ENCODE data around the gene DIS3L2. TPM values are rescaled to one million over a fixed set of nuclear protein-coding genes. Genes with fewer than 3 reads are reported as not detected.
A peak's percentile ranks its signal among the peaks of the same experiment; 100 is the strongest.
"Not testable (repeated sequence)": the region's sequence is repeated elsewhere in the genome, so short reads cannot be mapped to it uniquely, and the experiment has no call there.

Gene DIS3L2
- total RNA-seq, 1 donor from 2014 or later, result 23.7 TPM

DNA sequence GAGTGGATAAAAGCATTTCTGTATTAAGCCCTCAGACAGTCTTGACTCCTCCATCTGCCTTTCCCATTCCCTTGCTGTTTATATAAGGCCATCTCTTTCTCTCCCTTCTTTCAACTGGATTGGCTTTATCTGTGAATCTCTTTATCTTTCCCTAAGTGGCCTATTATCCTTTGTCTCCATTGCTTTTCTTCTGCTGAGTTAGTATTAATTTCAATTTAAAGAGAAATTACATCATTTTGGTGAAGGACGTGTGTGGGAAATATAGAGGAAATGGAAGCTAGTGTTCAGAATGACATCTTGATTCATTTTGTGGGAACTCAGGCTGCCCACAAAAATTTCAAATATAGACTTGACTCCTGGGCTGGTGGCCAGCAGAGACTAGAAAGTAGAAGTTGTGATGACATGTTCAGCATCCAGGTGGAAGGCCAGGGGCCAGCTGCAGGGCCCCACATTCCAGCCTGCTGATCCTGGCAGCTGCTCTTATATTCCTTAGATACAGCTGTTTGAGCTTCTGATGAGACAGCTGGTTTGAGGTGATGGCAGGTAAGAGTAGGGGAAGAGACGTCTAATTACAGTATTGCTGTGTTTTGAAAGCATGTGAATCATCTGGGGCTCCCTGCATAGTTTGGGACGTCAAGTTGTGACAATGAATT is 52.3 kb downstream of the DIS3L2 start:
- DNase-seq, result no peak

DNA sequence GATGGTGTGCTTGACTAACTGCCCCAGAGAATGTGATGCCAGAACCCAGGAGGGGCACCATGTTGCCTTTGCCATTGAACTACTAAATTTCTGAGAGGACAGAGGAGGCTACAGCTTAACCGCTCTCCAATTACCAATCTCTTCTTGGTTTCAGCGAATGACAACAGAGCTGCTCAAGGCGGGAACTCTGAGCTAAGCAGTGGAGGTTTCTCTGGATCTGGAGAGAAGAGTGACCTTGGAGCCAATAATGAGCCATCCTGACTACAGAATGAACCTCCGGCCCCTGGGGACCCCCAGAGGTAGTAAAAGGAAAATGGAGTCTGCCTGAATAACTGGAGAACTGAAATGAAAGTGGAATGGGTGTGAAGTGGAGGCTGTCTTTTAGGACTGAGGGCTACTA is 53.2 kb downstream of the DIS3L2 start:
- no peak for DNase-seq

DNA sequence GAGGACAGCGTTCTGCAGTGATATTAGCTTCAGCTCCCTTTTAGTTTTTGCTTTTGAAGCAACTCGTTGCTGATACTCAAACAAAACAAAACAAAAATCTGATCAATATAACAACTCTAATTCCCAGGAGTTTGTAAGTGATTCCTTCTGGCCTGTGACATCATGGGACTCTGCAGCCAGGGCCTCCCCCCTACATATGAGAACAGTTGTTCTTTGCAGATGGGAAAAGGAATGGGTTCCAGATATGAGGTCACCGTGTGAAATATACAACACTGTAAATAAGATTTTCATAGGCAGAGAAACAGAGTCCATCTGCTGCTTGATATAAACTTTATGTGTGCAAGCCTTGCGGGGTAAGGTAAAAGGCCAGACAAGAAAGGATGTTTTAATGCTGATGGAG is 56.7 kb downstream of the DIS3L2 start:
- DNase-seq, result no peak

DNA sequence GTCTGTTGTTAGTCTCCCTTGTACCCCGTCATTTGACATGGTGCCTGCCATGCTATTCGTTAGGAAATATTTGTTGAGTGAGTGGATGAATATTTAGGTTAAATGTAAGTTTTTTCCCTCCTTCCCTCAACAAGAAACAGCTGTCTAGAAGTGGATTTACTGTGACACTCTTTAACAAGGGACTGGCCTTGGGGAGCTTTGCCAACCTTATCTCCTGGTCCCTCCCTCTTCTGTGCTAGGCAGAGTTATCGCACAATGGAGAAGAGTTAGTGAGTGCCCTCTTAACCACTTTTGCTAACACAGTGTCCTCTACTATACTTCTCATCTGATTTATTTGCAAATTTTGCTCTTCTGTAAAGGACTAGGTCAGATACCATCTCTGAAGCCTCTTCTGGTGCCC is 61.2 kb downstream of the DIS3L2 start:
- DNase-seq, result no peak

DNA sequence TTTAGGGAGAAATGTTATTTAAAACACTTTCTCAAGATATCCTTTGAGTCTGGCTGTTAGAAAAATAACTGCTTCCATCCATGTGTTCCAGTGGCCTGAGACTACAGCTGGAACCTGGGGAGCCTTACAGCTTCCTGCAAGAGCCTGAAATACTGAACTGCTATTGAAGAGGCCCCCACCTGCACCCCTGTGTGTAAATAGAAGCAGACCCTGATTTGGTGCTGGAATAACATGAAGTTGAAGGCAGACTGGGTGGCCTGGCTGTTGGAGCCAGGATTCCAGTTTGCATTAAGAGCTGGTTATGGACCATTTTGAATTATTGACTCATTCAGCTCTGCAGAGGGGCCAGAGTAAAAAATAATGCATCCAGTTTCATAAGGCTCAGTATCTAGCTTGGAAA is 61.9 kb downstream of the DIS3L2 start:
- no peak for DNase-seq

DNA sequence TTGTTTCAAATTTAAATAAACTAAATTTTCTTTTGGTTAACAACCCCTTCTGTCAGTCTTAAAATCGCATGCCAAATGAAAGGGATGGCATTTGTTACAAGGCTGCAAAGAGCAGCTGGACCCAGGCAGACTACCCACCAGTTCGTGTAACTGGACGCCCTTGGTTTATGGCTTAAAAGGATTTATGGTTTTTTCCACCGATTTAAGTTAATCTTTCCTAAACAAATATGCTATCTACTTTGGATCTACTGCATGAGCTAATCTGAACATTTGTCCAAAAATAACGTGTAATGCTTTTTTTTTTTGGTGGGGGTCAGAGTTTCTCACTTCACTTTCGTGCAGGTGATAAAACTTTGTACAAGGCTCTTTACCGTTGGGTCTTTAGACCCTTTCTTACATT is 62.9 kb downstream of the DIS3L2 start:
- no peak for DNase-seq

DNA sequence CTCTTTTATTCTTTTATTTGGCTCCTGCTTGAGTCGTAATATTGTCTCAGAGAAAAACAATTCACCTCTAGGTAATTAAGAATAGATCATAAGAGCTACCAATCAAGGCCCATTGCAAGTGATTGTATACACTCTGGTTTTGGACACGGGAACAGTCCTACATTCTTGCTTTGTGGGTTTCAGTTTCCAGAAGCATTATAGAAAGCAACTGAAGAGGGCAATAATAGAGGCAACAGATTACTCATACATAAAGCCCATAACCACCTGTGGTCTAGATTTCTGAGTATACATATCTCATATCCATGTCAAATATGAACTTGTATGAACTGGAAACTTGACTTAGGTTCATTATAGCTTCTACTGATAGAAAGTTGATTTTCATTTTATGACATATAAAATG is 65.4 kb downstream of the DIS3L2 start:
- DNase-seq, result no peak

DNA sequence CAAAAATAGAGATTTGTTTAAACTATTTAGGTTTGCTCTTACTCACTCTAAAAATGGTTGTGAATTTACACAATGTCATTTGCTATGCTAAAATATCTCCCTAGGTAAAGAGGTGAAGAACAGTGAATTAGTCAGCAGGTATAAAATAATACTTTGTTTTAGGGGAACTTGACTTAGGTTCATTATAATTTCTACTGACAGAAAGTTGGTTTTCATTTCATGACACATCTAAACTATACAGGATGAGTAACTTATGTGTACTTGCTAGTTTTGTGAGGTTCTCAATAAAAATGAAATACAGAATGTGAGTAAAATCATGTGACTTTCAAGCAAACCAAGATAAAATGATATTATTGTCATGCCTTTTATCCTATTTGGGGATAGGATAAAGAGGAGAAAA is 66.0 kb downstream of the DIS3L2 start:
- DNase-seq, result no peak

DNA sequence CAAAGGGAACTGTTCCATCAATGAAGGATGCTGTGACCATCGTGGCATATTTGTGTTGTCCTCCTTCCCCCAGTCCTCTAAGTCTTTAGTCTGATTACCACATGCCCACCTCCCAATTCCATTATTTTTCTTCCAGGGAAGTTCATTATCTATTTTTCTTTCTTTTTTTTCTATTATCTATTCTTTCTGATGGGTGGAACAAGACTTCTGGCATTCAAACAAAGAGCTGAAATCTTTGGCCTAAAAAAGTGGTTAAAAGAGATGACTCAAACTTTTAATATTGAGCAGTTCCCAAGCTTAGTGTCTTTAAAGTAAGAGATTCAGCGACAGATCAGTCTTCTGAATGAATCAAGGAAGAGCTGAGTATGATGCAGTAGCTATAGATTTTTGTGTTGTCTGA is 66.6 kb downstream of the DIS3L2 start:
- no peak for DNase-seq

DNA sequence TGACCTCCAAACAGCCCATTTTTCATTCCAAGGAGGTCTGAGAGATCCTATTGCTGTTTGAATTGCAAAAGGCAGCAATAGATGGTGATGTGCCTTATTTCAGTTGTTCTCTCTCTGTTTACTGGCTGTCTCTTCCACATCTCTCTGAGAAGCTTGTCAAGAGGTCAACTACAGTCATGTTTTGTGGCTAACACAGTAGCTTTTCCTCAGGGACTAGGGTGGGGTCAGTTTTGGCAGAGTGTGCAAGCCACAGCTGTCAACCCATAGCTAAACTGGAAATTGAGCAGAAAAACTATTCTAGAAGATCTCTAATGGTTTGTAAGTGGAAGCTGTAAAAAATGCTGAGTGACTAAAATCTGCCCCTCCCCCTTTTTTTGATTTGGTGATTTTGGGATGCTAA is 67.1 kb downstream of the DIS3L2 start:
- no peak for DNase-seq

DNA sequence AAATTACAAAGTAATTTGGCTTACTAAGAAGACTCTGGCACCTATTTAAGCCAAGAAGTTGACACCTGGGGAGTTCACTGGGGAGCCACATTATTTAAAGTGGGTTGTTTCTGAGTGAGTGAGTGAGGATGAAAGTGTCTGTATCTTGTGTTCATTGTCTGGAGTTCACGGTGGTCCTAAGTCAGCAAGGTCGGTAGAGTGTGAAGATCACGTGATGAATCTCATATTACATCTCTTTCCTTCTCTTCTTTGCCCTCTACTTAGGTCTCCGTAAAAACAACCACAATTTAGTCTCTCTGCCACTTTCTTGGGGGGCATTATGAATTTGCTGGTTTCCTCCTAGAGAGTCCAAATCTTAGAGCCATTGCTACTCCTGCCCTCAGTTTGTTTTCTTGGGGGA is 67.8 kb downstream of the DIS3L2 start:
- no peak for DNase-seq

DNA sequence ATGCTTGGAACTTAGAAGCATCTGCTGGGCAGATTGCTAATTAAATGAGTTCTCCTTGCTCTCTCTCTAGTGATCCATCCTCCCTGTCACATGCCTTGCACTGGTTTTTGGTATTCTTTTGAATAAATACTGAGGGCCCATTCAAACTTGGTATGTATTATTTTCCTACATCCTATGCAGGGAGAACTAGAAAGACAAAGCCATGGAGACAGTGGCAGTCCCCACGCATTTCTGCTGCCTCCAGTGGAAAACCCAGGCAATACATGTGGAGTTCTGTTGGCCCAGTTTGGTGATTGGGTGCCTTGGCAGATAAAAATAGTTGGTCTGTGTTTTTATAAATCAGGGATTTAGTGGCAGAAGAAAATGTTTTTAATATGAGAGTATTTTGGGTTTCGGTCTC is 68.7 kb downstream of the DIS3L2 start:
- peak; percentile 6 for DNase-seq

DNA sequence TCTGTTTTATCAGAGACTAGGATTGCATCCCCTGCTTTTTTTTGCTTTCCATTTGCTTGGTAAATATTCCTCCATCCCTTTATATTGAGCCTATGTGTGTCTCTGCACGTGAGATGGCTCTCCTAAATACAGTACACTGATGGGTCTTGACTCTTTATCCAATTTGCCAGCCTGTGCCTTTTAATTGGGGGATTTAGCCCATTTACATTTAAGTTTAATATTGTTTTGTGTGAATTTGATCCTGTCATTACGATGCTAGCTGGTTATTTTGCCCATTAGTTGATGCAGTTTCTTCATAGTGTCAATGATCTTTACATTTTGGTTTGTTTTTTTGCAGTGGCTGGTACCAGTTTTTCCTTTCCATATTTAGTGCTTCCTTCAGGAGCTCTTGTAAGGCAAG is 73.8 kb downstream of the DIS3L2 start:
- not testable (repeated sequence) for DNase-seq

DNA sequence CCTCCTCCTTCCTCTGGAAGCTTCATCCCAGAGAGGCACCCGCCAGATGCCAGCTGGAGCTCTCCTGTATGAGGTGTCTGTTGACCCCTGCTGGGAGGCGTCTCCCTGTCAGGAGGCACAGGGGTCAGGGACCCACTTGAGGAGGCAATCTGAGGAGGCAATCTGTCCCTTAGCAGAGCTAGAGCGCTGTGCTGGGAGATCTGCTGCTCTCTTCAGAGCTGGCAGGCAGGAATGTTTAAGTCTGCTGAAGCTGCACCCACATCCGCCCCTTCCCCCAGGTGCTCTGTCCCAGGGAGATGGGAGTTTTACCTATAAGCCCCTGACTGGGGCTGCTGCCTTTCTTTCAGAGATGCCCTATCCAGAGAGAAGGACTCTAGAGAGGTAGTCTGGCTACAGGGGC is 75.4 kb downstream of the DIS3L2 start:
- DNase-seq, result not testable (repeated sequence)

DNA sequence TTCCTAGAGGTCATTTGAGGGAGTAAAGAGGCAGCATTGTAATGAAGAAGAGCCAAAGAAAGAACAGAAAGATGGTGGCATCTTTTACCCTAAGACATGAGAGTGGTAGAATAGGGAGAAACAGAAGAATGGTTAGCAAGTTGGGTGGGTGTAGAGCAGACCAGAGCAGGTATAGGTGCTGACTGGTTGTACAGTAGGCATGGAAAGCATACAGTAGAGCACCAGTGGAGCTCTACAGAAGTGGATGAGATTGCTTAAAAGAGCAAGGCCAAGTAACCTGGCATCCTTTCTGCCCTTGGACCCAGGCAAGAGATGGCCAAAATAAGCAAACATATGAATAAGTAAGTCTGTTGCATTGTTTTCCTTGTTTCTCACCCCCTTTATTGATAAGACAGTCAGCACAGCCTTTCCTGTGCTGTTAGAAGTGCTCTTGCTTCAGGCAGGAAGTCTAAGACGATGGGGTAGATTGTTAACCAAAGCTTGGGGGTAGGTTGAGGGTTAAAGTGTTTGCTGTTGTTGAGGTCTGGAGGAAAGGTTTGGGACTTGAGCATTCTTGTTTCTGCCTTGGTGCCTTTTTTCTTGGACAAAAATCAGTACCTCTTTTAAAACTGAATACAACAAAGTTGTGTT is 76.9 kb downstream of the DIS3L2 start:
- peak; percentile 29 for DNase-seq

DNA sequence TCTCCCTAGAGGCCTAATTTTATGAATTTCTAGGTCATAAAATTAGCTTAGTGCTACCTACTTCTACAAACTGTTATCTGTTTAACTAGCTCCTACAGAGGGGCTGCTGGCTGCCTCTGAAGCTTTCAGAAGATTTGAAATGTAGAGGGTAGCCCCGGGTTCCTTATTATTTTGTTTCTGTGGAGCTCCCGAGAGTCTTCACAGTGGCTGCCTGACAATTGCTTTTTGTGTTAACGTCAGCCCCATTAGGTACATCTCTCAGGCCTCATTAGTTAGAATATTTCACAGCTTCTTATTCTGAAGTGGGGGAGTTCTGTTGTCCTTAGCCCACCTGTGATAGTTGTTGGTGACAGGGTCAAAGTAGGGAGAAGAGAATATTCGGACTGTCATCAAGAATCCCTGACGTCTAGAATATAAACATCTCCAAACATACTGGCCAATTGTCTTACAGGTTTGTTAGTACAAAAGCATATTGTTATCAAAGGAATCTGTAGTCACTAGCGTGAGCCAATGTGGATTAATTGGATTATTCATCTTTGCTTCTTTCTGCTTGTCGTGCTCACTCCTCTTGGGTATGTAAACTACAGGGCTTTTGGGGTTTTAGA is 77.5 kb downstream of the DIS3L2 start:
- DNase-seq, result no peak

DNA sequence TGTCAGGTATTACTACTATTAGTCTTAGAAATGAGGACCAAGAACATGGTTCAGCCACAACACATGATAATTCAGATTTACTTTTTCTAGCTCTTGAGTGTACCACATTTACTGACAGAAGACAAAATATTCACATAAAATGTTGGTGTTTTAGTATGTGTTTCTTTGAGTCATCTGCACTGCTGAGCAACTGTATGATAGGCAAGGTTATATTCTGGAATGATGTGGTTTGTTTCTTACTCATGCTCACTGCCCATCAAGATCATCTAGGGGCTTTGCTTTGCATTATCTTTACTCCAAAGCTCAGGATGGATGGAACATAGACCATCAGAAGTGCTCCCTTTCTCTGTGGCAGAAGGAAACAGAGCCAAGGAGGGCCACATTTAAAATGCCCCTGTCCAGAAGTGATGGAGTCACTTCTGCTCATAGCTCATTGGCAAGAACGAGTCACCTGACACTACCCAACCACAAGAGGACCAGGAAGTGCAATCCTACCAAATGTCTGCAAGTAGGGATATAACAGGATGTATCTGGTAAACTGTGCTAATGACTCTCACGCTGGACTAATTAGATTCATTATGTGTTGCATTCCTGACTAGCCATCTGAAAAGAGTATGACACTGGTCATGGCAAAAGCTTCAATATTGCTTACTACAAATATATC is 81.5 kb downstream of the DIS3L2 start:
- no peak for DNase-seq

DNA sequence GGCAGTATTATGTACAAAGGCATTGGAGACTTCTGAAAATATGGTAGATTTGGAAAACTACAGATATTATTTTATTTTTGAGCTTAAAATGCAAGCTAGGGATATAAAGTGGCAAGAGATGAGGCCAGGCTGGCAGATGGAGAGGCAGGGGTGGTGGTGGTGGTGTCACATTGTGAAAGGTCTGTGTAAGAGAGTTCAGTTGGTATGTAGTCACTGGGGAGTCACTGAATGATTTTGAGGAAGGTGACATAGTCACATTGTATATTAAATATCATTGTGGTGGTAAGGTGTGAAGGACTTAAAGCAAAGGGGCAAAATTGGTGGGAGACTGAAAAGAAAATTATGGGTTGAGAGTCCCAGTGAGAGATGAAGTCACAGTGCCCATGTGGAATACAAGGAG is 82.5 kb downstream of the DIS3L2 start:
- DNase-seq, result no peak

DNA sequence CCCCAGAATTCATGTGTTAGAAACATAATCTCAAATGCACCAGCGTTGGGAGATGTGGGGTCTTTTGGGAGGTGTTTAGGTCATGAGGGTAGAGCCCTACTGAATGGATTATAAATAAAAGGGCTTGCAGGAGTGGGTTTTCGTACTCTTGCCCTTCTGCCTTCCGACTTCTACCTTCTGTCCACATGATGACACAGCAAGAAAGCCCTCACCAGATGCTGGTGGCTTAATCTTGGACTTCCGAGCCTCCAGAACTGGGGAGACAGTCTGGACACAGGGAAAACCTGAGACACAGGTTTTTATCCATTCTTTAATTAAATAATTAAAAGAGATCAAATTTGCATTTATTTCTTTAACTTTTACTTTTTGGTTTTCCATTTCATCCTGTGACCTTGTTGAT is 87.8 kb downstream of the DIS3L2 start:
- no peak for DNase-seq

DNA sequence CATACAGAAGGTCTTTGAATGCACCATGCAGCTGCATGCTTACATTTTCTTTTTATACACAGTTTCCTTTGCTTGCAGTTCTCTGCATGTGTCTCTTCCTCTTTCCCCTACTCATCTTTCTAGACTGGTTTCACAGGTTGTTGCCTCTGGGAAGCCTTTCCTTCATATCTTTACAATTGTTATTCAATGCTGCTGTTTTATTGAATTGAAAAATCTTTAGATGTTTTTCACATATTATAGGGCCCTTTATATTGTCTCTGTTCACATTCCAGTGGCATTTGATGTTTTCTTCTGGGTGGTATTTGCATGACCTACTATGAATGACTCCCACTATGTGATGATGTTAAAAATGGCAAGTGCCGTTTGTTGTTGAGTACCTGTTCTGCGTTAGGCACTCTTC is 91.1 kb downstream of the DIS3L2 start:
- no peak for DNase-seq

DNA sequence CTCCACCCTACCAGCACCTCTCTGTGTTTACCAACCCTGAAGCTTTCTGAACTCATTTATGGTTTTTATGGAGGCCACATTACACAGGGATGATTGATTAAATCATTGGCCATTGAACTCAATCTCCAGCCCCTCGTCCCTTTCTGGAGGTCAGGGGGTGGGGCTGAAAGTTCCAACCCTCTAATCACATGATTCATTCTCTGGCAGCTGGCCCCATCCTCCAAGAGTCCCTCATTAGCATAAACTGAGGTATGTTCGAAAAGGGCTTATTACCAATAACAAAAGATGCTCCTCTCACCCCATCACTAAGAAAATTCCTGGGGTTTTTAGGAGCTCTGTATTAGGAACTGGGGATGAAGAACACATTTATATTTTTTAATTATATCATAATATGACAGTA is 92.3 kb downstream of the DIS3L2 start:
- no peak for DNase-seq

DNA sequence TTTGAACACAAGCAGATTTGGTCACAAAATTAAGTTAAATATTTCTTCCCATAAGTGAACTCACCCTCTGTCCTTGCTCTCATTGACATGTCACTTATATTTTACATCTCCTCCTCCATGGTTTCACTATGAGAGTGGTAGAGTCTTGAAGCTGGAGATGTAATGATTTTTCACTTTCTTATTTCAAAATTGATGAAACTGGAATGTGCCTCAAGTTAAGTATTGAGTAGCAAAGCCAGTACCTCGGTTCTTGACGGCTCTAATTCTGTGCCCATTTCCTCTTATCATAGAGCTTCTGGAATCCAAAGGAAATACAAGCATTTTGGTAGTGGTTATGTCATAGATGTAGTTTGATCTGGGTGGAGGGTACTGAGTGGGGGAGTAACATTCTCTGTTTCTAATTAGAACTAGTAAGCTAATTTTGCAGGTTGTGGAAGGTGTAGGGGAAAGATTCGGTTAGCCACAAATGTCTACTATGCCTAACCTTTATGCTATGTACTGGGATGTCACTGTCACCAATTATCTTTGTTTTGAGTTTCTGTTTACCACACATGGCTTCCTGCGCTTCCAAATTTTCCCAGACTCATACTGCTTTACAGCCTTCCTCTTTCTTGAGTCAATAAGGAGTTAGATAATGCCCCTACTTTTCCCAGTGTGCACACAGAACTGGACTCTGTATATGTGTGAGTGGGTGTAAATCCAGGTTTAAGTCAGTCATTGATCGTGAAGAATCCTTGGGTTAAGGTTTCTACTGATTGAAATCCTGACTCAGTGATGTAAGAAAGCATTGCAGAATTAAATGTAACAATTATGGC is 96.8 kb downstream of the DIS3L2 start:
- DNase-seq, result no peak

DNA sequence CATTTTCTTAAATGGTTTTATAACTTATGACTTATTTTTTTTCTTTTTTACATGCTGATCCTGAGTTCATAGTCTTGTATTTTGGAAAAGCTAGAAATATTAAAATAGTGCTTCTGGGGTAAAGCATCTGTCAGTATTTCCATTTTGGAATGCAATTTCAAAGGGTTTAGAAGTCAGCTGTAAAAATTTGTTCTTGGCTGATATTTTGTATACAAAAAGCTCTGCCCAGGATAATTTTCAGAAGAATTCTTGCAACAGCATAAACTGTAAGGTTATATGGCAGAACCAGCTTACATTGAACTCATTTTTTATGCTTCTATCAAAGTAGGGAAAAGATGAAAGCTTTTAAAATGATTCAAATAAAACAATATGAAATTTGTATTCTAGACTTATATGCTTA is 97.4 kb downstream of the DIS3L2 start:
- DNase-seq, result no peak
